NT2/D1 (cell line): ENCODE data around the gene CWC15.

ENCODE experiments used
- SUZ12 ChIP-seq: IDR thresholded peaks from 2 replicates; pipeline ENCODE4 v1.6.1; 2011; ENCODE audit not compliant: insufficient read length, insufficient read depth; ENCODE audit errors: extremely low read depth
- YY1 ChIP-seq: IDR thresholded peaks from 2 replicates; pipeline ENCODE4 v1.6.1; 2011; ENCODE audit not compliant: insufficient read length, insufficient read depth

GRCh38 chr11:94958121-94958696 is 15.1 kb downstream of the CWC15 start:
- TF ChIP-seq SUZ12 (no peak), YY1 (no peak)
